T-helper 22 cell (primary cell): ENCODE measurements around the gene FAM186B.
A peak's percentile ranks its signal among the peaks of the same experiment; 100 is the strongest.

Experiments
- DNase-seq: peaks from one replicate; pipeline ENCODE4 v3.0.0-alpha.2; 2020; ENCODE audit warnings: low read depth

FAM186B gene

DNA sequence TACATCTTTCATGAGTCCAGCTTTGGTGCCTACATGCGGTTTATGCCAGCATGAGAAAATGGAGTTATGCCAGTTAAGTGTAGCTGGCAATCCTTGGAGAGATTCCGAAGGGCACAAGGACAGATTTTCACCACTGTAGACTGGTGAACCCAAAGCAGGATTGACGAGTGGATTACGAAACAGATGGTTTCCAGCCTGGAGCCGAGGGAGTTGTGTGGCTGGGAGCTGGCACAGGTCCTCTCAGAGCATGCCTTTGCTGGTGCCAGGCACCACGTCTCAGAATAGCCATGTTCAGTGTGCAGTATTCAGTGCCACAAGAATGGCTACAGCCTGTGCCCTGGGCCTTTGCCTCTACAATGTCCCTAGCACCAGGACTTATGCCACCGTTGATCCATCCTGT is 53.4 kb downstream of the FAM186B start:
- no peak for DNase-seq

DNA sequence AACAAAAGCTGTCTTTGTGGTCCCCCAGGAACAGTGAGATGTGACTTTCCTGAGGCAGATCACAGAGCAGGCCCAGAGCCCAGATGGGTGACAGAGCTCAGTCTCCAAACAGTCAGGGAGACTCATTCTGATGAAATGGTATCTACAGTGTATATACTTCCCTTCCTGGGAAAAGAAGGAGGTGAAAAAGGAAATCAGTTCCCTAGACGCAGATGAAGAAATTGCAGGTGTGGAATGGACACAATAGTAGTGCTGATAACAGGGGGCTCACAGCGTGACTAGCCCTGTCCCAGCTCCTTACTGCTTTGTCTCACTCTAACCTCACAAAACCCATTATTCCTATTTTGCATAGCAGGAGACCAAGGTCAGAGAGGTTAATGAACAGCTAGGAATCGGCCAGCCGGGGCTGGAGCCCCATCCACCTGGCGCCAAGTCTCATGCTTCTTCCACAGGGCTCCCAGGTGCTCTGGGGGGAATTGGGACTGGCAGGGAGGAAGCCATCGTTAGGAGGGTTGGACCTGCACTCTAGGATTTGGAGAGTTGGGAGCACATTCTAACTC is 54.7 kb downstream of the FAM186B start:
- DNase-seq: no peak

DNA sequence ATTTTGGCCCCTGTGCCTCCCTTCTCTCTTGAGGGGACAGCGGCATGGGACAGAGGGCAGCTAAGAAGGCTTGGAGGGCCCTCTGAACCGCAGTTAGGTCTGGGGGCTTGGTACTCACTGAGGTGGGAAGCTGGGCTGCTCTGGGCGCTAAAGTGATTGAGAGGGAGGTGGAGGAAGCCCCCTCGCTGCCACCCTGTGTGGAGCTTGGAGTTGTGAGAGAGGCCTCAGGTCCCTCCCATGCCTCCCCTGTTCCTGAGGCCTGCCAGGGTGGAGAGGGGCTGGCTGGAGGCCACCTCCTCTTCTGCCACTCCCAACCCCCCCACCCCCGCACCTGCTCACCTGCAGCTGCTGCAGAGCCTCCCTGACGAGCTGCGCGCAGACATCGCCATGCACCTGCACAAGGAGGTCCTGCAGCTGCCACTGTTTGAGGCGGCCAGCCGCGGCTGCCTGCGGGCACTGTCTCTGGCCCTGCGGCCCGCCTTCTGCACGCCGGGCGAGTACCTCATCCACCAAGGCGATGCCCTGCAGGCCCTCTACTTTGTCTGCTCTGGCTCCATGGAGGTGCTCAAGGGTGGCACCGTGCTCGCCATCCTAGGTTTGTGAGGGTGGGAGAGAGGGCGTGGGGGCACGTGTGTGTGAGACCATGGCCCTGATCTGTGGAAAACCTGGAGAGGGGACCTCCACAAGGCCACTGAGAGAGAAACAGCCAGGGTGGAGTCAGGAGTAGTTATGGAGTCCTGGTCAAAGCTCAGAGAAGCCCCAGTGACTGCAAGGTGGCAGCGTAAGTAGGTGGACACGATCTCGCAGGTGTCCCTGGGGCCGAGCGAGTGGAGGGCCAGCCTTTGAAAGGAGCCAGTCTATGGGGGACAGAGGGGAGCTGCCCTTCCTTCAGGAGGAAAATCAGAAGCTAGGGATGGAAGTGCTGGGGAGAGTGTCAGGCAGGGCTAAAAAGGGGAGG is 55.4 kb downstream of the FAM186B start:
- DNase-seq: no peak

DNA sequence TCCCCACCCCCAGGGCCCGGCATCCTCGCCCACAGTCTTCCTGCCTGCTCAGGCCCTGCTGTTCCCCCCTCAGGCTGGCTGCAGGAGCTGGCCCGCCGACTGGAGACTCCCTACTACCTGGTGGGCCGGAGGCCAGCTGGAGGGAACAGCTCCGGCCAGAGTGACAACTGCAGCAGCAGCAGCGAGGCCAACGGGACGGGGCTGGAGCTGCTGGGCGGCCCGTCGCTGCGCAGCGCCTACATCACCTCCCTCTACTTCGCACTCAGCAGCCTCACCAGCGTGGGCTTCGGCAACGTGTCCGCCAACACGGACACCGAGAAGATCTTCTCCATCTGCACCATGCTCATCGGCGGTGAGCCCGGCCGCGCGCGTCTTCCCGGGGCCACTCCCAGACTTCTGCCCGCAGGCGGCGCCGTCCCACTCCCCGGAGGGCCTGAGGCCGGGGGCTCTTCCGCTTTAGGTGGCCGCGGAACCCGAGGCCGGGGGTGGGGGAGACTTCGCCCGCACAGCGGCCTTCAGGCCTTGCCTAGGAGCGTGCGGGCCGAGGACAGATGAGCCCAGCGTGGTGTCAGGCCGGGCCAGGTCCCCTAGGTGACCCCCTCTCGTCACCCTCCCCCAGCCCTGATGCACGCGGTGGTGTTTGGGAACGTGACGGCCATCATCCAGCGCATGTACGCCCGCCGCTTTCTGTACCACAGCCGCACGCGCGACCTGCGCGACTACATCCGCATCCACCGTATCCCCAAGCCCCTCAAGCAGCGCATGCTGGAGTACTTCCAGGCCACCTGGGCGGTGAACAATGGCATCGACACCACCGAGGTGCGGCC is 56.4 kb downstream of the FAM186B start:
- DNase-seq: no peak

DNA sequence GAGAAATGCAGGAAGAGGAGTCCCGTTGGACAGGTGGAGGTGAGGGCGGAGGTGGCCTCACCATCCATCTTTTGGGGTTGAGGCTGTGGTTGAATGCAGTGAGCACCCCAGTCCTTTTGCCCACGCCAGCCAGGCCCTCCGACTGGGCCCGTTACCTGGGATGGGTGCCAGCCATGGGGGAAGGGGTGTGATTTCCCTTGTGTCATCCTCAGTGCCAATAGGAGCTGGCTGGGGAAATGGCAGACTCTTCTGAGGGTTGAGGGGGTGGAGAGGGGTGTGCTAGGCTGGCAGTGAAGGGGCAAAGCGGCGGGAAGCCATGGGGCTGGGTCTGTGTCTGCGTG is 57.0 kb downstream of the FAM186B start:
- no peak for DNase-seq

DNA sequence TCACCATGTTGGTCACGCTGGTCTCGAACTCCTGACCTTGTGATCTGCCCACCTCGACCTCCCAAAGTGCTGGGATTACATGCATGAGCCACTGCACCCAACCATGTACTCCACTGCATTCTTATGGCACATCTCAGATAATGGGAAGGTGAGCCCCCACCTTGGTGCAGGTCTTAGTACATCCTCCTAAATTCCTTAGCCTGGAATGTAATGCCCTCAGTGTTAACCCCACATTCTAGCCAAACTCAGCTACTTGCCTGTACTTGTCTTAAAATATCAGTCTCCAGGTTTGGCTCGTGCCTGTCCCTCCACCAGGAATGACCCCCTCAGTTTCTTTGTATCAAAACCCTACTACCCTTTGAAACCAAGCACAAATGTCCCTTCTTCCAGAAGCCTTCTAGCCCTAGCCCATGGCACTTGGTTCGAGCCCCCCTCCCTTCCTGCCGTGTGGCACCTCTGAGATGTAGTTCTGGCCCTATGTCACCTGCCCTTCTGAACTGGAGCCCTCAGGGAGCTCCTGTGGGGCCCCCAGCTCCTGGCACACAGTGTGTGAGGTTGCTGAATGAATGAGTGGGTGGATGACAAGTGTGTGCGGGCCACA is 58.2 kb downstream of the FAM186B start:
- no peak for DNase-seq

DNA sequence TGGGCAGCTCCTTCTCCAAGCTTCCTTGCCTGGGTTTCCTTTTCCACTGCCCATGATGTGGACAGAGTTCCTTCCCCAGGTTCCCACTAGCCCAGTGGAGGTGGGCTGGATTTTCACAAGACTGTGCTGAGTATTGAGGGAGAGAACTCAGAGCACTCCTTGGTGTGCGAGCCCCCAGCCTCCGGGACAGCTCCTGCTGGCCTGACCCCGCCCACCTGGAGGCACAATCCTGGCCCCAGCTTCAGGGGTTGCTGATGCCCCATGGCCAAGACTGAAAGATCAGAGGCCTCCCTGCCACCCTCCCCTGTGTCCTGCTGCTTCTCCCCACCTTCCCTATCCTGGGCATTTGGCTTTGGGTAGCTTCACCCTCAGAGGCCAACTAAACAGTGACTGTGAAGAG is 59.0 kb downstream of the FAM186B start:
- no peak for DNase-seq

DNA sequence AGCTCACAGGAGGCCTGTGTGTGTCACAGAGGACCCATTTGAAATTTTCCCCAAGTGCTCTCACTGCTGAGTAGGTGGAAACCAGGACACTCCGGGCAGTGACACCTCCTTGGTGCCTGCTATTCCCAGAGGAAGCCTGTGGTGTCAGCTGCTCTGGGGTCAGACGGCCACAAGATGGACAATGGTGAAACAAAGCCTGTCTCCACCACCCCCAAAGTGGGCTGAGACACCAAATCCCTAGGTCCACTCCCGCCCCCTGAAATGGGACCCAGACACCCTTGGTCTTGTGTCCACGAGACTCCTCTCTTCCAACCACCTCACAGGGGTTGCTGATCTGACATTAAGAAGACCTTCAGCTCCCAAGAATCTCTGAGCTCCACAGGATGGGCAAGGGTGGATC is 59.6 kb downstream of the FAM186B start:
- no peak for DNase-seq

DNA sequence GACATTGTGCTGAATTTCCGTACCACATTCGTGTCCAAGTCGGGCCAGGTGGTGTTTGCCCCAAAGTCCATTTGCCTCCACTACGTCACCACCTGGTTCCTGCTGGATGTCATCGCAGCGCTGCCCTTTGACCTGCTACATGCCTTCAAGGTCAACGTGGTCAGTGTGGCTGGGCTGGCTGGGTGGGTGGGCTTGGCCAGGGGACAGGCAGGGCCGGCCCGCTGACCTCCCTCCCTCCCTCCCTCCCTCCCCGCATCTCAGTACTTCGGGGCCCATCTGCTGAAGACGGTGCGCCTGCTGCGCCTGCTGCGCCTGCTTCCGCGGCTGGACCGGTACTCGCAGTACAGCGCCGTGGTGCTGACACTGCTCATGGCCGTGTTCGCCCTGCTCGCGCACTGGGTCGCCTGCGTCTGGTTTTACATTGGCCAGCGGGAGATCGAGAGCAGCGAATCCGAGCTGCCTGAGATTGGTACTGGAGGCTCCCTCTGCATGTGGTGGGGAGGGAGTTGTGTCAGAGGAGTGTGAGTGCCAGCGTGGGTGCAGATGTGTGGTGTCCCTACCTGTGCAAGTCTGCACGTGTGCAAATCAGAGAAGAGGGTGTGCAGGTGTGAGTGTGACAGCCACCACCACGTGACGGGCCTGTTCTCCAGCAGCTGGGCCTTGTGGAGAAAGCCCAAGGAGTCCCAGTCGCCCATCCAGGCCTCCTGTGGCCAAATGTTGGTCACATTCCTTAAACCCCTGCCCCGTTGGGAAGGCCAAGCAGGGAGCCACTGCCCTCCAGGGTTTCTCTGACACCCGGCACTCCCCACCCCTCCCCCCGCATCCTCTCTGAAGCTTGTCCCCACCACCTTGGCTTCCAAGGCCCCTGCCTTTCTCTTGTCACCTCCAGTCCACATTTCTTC is 61.3 kb downstream of the FAM186B start:
- no peak for DNase-seq

DNA sequence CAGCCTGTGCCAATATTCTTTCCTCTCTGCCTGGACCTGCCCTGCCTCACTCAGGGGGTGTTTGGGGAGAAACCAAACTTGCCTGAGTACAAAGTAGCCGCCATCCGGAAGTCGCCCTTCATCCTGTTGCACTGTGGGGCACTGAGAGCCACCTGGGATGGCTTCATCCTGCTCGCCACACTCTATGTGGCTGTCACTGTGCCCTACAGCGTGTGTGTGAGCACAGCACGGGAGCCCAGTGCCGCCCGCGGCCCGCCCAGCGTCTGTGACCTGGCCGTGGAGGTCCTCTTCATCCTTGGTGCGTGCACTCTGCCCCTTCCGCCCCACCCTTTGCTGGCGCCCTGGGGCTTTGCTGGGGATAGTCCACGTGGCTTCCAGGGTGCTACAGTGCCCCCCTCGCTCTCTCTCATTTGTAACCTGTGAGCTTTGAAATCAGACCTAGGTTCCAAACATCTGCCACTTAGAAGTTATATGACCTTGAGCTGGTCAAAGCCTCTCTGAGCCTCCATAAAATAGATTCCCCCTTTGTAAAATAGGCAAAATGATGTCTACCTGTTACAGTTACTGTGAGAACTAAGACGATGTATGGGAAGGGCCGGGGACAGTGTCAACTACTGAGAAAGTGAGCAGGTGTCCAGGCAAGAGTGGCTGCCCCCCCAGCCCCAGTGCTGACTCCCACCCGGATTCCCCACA is 62.1 kb downstream of the FAM186B start:
- DNase-seq: no peak

DNA sequence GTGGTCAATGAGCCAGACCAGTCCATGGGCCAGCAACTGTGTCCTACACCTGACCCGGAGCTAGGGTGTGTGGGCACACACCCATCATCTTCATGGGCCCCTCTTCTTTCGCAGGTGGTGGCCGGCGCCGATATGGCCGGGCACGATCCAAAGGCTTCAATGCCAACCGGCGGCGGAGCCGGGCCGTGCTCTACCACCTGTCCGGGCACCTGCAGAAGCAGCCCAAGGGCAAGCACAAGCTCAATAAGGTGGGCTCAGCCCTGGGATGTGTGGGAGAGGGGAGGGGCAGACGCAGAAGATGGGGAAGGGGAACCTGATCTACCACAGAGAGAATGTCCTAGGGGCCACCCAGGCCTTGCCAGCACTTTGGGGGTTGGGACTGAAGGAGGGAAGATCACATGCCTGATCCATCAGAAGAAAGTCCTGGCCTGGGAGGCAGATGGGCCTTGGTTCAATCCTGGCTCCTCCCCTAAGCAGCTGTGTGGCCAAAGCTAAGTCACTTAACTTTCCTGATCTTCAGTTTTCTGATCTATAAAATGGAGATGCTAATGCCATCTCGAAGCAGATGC is 62.8 kb downstream of the FAM186B start:
- no peak for DNase-seq

DNA sequence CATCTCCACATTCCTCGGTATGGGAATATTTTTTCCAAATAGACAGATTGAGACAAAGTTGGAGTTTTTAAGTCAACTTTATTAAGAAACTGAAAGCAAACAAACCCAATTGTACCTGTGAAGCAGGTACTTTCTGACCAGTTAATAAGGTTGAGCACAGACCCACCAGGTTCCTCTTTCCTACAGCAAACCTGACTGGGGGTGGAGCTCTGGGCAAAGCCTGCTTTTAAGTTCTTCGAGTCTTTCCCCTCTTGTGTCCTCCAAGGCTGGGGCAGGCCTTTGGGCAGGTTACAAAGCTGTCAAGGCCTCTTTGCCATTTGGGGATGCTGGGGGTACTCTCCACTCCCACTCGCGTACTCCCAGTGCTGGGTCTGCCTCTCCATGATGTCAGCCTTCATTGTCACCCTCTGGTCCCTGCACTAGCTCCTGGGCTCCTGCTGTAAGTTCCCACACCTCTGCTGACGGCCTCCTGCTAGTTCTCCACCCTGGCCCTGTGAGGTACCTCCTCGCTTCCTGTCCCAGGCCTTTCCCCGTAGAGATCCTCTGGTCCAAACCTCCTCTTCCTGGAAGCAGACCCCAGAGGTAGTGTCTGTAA is 63.4 kb downstream of the FAM186B start:
- DNase-seq: no peak

DNA sequence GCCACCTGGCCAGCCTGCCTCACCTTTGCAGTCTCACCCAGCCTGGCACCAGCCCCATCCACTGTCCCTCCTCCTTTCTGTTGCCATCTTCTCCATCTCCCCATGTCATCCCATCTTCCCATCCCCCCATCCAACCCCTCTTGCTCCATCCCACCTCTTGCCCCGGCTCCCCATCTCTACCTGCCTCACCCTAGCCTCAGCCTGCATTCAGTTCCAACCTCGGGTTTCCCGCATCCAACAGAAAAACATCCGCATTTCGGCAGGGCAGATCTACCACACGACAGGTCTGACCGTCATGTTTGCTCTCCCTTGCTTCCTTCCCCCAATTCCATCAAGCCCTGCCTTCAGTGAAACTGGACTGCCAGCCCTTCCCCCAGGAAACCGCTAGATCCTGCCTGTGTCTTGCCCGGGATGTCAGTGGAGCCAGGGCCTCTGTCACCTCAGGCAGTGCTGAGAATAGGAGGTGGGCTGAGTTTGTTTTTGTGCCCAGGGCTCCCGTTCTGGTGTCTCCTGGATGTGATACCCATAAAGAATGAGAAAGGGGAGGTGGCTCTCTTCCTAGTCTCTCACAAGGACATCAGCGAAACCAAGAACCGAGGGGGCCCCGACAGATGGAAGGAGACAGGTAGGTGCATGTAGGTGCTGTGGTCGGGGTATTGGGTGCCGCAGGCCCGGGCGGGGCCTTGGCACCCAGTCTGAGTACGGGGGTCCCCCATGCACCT is 64.1 kb downstream of the FAM186B start:
- DNase-seq: no peak

DNA sequence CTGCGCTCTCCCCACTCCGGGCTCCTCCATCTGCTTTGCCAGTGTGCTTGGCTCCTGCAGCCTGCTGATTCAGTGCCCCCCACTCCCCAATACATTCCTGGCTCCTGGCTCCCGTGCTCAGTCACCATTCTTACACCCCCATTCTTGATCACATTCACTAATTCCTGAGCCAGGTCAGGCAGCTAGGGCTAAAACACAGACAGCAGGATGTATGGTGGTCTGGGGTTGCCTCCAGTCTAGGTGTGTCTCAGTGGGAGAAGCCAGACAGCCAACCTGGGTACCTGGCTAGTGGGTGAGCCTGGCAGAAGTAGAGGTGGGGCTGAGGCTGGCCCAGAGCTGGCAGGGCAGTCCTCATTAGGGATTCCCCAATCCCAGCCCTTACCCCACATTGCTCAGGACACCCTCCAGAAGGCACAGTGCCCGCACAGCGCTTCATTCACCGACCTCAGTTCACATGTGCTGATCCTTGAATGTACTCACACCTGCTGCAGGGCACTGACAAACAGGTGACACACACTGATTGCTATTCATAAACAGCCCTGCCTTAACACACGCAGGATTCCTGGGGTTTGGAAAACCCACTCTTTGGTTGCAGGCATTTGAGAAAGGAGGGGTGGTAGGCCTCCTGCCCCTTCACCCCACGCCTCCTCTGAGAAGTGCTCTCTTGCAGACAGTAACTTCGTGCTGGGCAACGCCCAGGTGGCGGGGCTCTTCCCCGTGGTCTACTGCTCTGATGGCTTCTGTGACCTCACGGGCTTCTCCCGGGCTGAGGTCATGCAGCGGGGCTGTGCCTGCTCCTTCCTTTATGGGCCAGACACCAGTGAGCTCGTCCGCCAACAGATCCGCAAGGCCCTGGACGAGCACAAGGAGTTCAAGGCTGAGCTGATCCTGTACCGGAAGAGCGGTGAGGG is 65.0 kb downstream of the FAM186B start:
- DNase-seq: no peak

DNA sequence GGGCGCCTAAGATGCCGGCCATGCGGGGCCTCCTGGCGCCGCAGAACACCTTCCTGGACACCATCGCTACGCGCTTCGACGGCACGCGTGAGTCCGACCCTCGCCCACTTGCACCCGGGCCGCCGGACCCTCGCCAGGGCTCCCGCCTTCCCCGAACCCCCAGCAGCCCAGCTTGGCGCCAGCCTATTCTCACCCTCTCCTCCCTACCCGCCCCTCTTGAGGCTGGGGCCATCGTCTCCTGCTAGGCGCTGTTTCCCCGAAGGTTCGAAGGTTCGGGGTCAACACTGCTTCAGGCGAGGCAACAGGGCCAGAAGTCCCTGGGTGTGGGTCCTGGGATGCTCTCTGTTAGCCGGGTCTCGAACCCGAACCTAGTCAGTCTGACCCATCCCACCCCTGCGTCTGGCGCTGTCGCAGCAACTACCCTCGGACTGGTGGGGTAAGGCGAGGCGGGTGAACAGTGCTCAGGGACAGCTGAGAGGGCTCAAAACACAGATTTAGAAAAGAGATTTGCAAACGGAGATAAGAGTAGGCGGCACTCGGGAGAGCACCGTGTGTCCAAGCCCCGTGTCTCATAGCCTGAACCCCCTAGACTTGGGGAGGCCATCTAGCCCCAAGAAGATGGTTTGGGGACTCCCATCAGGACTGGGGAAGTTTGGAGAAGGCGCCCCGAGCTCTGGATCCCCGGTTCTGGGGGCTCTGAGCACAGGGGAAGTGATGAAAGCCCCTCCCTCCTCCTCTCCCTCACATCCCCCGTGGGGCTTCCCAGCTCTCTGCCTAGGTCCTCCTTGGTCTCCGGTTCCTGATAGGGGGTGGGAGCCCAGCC is 65.8 kb downstream of the FAM186B start:
- no peak for DNase-seq

DNA sequence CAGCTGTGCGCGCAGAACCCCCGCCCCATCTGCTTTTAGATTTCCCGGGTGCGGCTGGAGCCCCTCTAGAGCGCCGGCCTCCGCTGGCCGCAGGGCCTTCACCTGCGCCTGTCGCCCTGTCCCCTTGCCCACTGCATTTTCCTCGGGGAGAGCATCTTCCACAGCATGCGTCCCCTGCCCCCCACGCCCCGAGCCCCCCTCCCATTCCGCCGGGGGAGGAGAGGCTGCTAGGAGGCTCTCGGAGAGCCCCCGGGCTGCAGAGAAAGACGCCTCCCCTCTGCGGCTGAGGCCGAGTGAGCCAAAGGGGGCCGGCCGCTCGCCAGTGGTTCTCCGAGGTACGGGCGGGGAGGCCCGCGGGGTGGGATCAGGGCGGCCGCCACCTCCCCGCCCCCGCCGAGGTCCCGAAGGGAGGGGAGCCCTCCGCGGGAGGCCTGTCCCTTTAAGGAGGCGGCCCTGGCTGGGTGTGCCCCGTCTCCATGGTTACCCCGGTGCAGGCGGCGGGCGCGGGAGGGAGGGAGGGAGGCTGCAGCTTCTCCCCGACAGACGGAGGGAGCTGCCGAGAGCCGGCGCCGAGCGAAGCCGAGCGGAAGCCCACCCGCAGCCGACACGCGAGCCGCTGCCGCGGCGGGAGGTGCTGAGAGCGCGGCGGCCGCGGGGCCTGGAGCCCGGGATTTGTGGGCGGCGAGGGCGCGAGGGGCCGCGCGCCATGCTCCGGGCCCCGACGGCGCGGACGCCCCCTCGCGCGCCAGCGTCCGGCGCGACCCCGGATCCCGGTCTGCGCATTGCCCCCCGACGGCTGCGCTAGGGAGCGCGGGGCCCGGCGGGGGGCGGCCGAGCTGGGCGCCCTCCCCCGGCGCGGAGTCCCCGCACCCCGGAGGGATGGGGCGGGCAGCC is 66.7 kb downstream of the FAM186B start, which contains the start of gene KCNH3:
KCNH3 (plus strand) TSS at position 521 of the 894 bp plus-strand sequence. CDS start 387 bp downstream, outside the sequence.
- peak; percentile 88 for DNase-seq
